Ovary (tissue), 3 donors: ENCODE results near the gene CHN2.

Source experiments
- POLR2A ChIP-seq: fragments of 450-650 bp; IDR thresholded peaks from one replicate; pipeline ENCODE4 v1.6.1; 2017; ENCODE audit warnings: antibody characterized with exemption, mild to moderate bottlenecking, moderate library complexity
- TF ChIP-seq, protein P1 (sequence below), 3 donors: fragments of 450-650 bp in 2 of 3; fragments of 200-600 bp in 1 of 3; IDR thresholded peaks; one replicate each; pipeline versions ENCODE4 v1.5.1 to v1.8.0; 2016 to 2022; ENCODE audit warnings: antibody characterized with exemption in 3 of 3, mild to moderate bottlenecking in 1 of 3
- donor health status: DM: no; HTN: no; CAD: no.

DNA sequence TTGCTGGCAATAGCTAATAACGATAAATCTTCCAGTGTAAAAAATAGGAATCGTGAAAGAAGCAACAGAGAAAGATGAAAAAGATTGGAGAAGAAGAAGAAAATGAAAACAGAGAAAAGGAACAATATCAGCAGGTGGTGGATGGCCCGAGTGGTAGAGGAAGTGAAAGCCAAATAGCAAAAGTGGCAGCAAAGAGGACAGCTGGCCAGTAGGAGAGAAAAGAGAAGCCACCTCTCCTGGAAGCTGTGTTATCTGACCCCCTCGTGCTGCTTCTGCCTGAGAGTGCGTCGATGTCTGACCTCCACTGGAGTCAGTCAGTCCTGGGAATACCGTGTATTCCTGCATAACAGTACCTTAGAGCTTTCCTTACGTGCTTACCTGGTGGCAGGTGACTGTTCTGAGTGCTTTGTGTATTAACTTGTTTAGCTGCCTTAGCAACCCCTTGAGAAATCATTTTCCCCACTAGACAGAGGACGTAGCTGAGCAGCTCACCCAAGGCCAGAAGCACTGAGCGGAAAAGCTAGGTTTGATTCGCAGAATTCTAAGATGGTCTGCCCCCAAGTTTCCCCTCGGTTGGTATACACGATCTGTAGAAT, 88.3 kb downstream of the CHN2 start:
- TF ChIP-seq, protein P1, sequence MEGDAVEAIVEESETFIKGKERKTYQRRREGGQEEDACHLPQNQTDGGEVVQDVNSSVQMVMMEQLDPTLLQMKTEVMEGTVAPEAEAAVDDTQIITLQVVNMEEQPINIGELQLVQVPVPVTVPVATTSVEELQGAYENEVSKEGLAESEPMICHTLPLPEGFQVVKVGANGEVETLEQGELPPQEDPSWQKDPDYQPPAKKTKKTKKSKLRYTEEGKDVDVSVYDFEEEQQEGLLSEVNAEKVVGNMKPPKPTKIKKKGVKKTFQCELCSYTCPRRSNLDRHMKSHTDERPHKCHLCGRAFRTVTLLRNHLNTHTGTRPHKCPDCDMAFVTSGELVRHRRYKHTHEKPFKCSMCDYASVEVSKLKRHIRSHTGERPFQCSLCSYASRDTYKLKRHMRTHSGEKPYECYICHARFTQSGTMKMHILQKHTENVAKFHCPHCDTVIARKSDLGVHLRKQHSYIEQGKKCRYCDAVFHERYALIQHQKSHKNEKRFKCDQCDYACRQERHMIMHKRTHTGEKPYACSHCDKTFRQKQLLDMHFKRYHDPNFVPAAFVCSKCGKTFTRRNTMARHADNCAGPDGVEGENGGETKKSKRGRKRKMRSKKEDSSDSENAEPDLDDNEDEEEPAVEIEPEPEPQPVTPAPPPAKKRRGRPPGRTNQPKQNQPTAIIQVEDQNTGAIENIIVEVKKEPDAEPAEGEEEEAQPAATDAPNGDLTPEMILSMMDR (IDR thresholded peaks at IDR 0.05) = no peak
- no peak for TF ChIP-seq POLR2A
